K562 (cell line): ENCODE results near the gene BFSP1.

ENCODE experiments used
- FIP1L1 ChIP-seq: fragments of 200-400 bp; formaldehyde crosslinking; IDR thresholded peaks from 2 replicates; pipeline ENCODE4 v1.6.1; 2018; ENCODE audit warnings: mild to moderate bottlenecking, low read depth, low read length; ENCODE audit not compliant: poor library complexity, severe bottlenecking
- GABPB1 ChIP-seq: sonication (generic); formaldehyde crosslinking; IDR thresholded peaks from 2 replicates; pipeline ENCODE4 v1.8.0; 2022; ENCODE audit warnings: mild to moderate bottlenecking, missing genetic modification reagents
- NFRKB ChIP-seq: fragments of 450-650 bp; IDR thresholded peaks from 2 replicates; pipeline ENCODE4 v1.6.1; 2016; ENCODE audit warnings: low read depth
- TEAD4 ChIP-seq, 2 experiments: sonication (generic) in 1 of 2; formaldehyde crosslinking in 1 of 2; IDR thresholded peaks; 2 replicates each; pipeline versions ENCODE4 v1.6.1 to v1.8.0; 2012 to 2022; ENCODE audit warnings: borderline replicate concordance in 1 of 2, inconsistent platforms in 1 of 2, low read length in 1 of 2, mild to moderate bottlenecking in 1 of 2, missing genetic modification reagents in 1 of 2
- TF ChIP-seq, protein P1 (sequence below): sonication (generic); formaldehyde crosslinking; IDR thresholded peaks from 2 replicates; pipeline ENCODE4 v1.9.0; 2022; ENCODE audit warnings: mild to moderate bottlenecking, missing genetic modification reagents

DNA sequence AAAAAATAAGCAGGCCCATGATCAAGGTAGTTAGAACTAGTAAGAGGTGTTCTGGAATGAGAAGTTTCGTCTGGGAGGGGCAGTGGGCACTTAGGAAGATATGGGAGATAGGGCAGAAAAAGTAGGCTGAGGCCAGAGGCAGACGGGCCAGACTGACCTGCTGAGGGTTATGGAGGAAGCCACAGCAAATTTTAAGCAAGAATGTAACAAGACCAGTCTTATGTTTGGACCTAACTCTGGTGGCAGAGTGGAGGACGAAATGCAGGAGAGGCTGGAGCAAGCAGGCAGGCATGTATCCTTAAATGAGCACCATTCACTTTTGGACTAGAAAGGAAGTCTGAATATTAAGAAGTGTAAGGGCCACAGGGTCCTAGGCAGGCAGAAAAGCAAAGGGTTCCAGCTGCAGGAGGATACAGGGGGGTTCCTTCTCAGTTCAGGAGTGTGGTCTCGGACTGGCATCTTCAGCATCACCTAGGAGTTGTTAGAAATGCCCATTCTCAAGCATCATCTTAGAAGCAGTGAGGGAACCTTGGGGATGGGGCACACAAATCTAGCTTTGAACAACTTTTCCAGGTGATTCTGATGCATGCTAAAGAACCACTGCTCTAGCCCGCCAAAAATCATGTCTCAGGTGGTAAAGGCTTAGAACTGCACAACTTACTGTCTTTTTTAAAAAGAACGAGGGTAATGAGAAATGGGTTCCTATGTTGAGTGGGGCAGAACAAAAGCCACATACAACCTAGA lies 37.0 kb upstream of the BFSP1 start:
- TF ChIP-seq GABPB1 (no peak), TEAD4 (IDR thresholded peaks at IDR 0.05; ENCODE audit: low read length) (no peak), TEAD4 (CRISPR knock-in tag; IDR thresholded peaks at IDR 0.05; ENCODE audit: borderline replicate concordance) (no peak), NFRKB (no peak), FIP1L1 (no peak)
- TF ChIP-seq, protein P1, sequence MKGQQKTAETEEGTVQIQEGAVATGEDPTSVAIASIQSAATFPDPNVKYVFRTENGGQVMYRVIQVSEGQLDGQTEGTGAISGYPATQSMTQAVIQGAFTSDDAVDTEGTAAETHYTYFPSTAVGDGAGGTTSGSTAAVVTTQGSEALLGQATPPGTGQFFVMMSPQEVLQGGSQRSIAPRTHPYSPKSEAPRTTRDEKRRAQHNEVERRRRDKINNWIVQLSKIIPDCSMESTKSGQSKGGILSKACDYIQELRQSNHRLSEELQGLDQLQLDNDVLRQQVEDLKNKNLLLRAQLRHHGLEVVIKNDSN (CRISPR knock-in tag), result no peak
